Testis (tissue), 2 donors: ENCODE results near the gene TOMT.

Source experiments
- POLR2A ChIP-seq: fragments of 450-650 bp; IDR thresholded peaks from one replicate; pipeline ENCODE4 v1.6.1; 2017; ENCODE audit warnings: antibody characterized with exemption, mild to moderate bottlenecking, moderate library complexity
- TF ChIP-seq, protein P1 (sequence below), 3 experiments: fragments of 450-650 bp in 2 of 3; fragments of 200-600 bp in 1 of 3; sonication (generic) in 1 of 3; IDR thresholded peaks; one replicate each; pipeline ENCODE4 v1.5.1; 2016 to 2019; ENCODE audit warnings: antibody characterized with exemption in 3 of 3, mild to moderate bottlenecking in 2 of 3, moderate library complexity in 1 of 3

- TF ChIP-seq, protein P1, sequence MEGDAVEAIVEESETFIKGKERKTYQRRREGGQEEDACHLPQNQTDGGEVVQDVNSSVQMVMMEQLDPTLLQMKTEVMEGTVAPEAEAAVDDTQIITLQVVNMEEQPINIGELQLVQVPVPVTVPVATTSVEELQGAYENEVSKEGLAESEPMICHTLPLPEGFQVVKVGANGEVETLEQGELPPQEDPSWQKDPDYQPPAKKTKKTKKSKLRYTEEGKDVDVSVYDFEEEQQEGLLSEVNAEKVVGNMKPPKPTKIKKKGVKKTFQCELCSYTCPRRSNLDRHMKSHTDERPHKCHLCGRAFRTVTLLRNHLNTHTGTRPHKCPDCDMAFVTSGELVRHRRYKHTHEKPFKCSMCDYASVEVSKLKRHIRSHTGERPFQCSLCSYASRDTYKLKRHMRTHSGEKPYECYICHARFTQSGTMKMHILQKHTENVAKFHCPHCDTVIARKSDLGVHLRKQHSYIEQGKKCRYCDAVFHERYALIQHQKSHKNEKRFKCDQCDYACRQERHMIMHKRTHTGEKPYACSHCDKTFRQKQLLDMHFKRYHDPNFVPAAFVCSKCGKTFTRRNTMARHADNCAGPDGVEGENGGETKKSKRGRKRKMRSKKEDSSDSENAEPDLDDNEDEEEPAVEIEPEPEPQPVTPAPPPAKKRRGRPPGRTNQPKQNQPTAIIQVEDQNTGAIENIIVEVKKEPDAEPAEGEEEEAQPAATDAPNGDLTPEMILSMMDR (IDR thresholded peaks at IDR 0.05): no peak
- TF ChIP-seq POLR2A: no peak
Measured at GRCh38 chr11:72061739-72062396, 43.9 kb upstream of the TOMT start.
